Loucy (cell line): ENCODE results near the gene TMEM89.

Source experiments
- CTCF ChIP-seq: fragments of 200-600 bp; sonication (generic); conservative IDR thresholded peaks from 2 replicates; pipeline ENCODE4 v1.5.1; 2014; ENCODE audit warnings: mild to moderate bottlenecking, antibody characterized with exemption, low read length
- EZH2phosphoT487 ChIP-seq: fragments of 200-600 bp; IDR thresholded peaks from 2 replicates; pipeline ENCODE4 v1.6.1; 2018; ENCODE audit warnings: antibody characterized with exemption, mild to moderate bottlenecking, moderate library complexity, borderline replicate concordance

GRCh38 chr3:48630407-48630806, 8.8 kb upstream of the TMEM89 start:
- no peak for TF ChIP-seq CTCF
- TF ChIP-seq EZH2phosphoT487 = no peak
